ENCODE data around the gene C6orf62. TPM values are rescaled to one million over a fixed set of nuclear protein-coding genes. Genes with fewer than 3 reads are reported as not detected.

C6orf62 gene
- 39.3 and 73.7 TPM in 2 replicates for total RNA-seq (ENCODE audit: low replicate concordance)

DNA sequence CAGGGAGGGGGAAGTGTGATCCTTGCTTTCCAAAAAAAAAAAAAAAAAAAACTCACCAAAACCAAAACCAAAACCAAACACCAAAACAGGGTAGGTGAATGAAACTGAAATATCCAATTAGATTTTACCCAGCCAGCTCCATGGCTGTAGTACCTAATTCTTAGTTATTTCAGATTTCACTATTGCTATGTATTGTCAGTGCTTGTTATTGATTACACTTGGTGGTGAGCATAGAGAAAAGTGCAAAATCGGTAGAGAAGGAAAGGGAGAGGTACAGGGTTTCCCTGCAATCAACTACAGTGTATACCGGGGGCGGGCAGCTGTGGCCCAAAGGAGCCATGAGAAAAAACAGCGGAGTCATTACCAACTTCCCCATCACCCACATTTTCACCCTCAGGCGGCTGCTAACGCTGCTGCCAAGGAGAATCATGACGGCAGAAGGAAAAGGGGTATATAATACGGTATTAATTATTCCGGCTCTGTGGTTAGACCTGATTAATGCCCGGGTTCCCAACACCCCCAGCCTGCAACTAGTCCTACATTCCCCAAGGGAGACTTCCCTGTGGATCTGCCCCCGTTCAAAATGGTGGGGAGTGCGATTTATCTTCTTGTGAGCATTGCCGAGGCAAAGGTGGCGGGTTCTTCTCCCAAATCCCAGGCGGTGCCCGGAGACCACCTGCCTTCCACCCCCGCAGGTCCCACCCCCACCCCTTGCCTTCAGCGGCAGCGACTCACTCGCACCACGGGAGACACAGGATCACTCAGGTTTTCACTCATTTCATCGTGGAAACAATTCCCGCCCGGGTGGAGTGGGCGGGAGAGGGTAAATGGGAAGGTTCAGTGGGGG, at the start of gene C6orf62:
Gene C6orf62 (minus strand): TSS at position 30 of the 847 bp plus-strand sequence. CDS start 486 bp downstream, outside the sequence.

DNA sequence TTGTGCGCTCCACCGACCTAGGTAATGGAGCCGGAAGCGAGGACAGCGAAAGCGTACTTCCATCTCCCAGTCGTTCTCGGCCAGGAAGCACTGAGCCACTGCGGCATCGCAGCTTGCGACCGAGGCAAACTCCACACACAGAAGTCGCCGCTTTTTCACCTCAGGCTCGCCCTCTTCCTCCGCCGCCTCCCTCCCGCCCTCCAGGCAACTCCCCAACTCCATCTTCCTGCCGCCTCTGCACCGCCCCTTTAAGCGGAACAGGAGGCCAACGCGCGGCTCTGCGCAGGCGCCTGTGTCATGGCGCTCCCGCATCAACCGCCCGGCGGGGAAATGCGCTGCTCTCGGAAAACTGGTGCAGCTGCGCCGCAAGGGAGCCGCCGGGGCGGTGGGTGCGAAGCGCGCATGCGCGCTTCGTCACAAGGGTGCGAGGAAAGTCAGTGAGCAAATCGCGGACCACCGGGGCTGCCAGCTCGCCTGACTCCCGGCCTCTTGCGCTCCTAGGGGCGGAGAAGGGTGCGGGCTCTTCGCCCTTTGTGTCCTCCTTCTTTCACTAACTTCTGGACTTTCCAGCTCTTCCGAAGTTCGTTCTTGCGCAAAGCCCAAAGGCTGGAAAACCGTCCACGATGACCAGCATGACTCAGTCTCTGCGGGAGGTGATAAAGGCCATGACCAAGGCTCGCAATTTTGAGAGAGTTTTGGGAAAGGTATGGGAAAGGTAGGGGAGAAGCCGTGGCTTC, 52.1 kb downstream of the C6orf62 start, which contains the start of the genes ACOT13 and TDP2:
Gene ACOT13 (plus strand): TSS at position 437 of the 737 bp plus-strand sequence. CDS start 187 bp downstream, at position 624.
Gene TDP2 (minus strand): TSS at position 259 of the 737 bp plus-strand sequence. CDS start 37 bp downstream, at position 222.

Other genes with a start within 250 kb of the C6orf62 start
- gene GPLD1, start 229.6 kb downstream of the C6orf62 start, total RNA-seq (ENCODE audit: low replicate concordance): under 0.01 and 0.53 TPM in 2 replicates
- gene ALDH5A1, start 224.2 kb downstream of the C6orf62 start, total RNA-seq (ENCODE audit: low replicate concordance): 0.82 and 1.7 TPM in 2 replicates
- gene KIAA0319, start 73.0 kb downstream of the C6orf62 start, total RNA-seq (ENCODE audit: low replicate concordance): 0.12 TPM in 1 of 2 replicates, not detected in the other
- 15.6 and 37.8 TPM in 2 replicates for gene TDP2, start 52.3 kb downstream of the C6orf62 start, total RNA-seq (ENCODE audit: low replicate concordance)
- gene ACOT13, start 52.1 kb downstream of the C6orf62 start, total RNA-seq (ENCODE audit: low replicate concordance): 9.1 and 12.4 TPM in 2 replicates
- gene GMNN, start 55.8 kb upstream of the C6orf62 start, total RNA-seq (ENCODE audit: low replicate concordance): 13.4 and 22.2 TPM in 2 replicates
- gene ARMH2, start 79.8 kb upstream of the C6orf62 start, total RNA-seq (ENCODE audit: low replicate concordance): not detected in 2 replicates
- 0.23 TPM in 1 of 2 replicates, not detected in the other for gene RIPOR2, start 216.8 kb upstream of the C6orf62 start, total RNA-seq (ENCODE audit: low replicate concordance)

All from smooth muscle cell of the coronary artery (primary cell).